SK-N-MC (cell line): Measurements from ENCODE around the gene MAS1L.

Source experiments
- EZH2 ChIP-seq: fragments of 200-600 bp; sonication (generic); IDR thresholded peaks from one replicate; pipeline ENCODE4 v1.6.1; 2017; ENCODE audit warnings: antibody characterized with exemption
- POLR2AphosphoS5 ChIP-seq: IDR thresholded peaks from 2 replicates; pipeline ENCODE4 v1.6.1; 2012; ENCODE audit warnings: mild to moderate bottlenecking, low read depth, low read length, borderline replicate concordance

DNA sequence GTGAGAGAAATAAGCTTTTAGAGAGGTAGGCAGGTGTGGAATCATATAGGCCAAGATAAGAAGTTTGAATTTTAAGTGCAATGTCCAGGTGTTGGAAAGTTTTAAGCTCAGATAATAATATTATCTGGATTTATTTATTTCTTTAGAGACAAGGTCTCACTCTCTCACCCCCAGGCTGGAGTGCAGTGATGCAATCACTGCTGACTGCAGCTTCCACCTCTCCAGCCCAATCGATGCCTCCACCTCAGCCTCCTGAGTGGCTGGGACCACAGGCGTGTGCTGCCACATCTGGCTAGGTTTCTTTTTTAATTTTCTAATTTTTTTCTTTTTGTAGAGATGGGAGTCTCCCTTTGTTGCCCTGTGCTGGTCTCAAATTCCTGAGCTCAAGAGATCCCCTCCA, 5.5 kb upstream of the MAS1L start:
- TF ChIP-seq EZH2 (no peak), POLR2AphosphoS5 (no peak)
